BLaER1 (cell line): ENCODE measurements around the gene RMRP.

Experiments used
- H3K27ac ChIP-seq: shearing (Covaris generic); formaldehyde crosslinking; 2 replicates; pipeline ENCODE4 v1.8.1; 2022
- H3K27me3 ChIP-seq: shearing (Covaris generic); formaldehyde crosslinking; 2 replicates; pipeline ENCODE4 v1.8.1; 2022
- H3K36me3 ChIP-seq: shearing (Covaris generic); formaldehyde crosslinking; 2 replicates; pipeline ENCODE4 v1.8.1; 2022
- H3K4me1 ChIP-seq: shearing (Covaris generic); formaldehyde crosslinking; 2 replicates; pipeline ENCODE4 v1.8.1; 2022
- H3K4me2 ChIP-seq: shearing (Covaris generic); formaldehyde crosslinking; 2 replicates; pipeline ENCODE4 v1.8.1; 2022
- H3K4me3 ChIP-seq: shearing (Covaris generic); formaldehyde crosslinking; 2 replicates; pipeline ENCODE4 v1.8.1; 2022
- H3K9ac ChIP-seq: shearing (Covaris generic); formaldehyde crosslinking; 2 replicates; pipeline ENCODE4 v1.8.1; 2022
- H3K9me3 ChIP-seq: shearing (Covaris generic); formaldehyde crosslinking; 2 replicates; pipeline ENCODE4 v1.8.1; 2022
- H4K20me1 ChIP-seq: shearing (Covaris generic); formaldehyde crosslinking; 2 replicates; pipeline ENCODE4 v1.8.1; 2022
- Cebpa-rat ChIP-seq: shearing (Covaris generic); IDR thresholded peaks from 2 replicates; pipeline ENCODE4 v1.8.1; 2022

The RMRP gene

GRCh38 chr9:35696520-35697215 is 38.8 kb upstream of the RMRP start:
- Histone ChIP-seq H4K20me1 (no peaks in the 10 kb centered on the region), H3K4me1 (no peaks in the 10 kb centered on the region; the same call in 1 of the 2 replicates), H3K9ac (no peak overlapping the region), H3K27me3 (no peaks in the 10 kb centered on the region), H3K27ac (no peak overlapping the region), H3K4me2 (no peak overlapping the region), H3K36me3 (peaks cover 63% of the 10 kb centered on the region), H3K4me3 (no peak overlapping the region), H3K9me3 (no peaks in the 10 kb centered on the region)
- TF ChIP-seq Cebpa-rat, result no peak

- H3K4me1 ChIP-seq, result peaks cover 7% of the 10 kb centered on the region
- H4K20me1 ChIP-seq, result no peaks in the 10 kb centered on the region
- no peak for TF ChIP-seq Cebpa-rat
- H3K9me3 ChIP-seq, result no peaks in the 10 kb centered on the region
- H3K4me2 ChIP-seq, result no peak overlapping the region
- no peak overlapping the region for H3K4me3 ChIP-seq
- H3K27ac ChIP-seq, result no peak overlapping the region
- H3K27me3 ChIP-seq, result no peaks in the 10 kb centered on the region
- no peak overlapping the region for H3K9ac ChIP-seq
- H3K36me3 ChIP-seq, result peaks cover 56% of the 10 kb centered on the region
Measured at GRCh38 chr9:35695943-35696401, 38.2 kb upstream of the RMRP start.

GRCh38 chr9:35691757-35692301 is 34.0 kb upstream of the RMRP start:
- Histone ChIP-seq H4K20me1 (no peaks in the 10 kb centered on the region), H3K4me3 (no peak overlapping the region), H3K27ac (peak overlapping the region; percentile 81), H3K9ac (no peak overlapping the region; the same call in 1 of the 2 replicates), H3K36me3 (peaks cover 14% of the 10 kb centered on the region), H3K4me2 (peak overlapping the region; percentile 93), H3K27me3 (no peaks in the 10 kb centered on the region), H3K9me3 (no peaks in the 10 kb centered on the region), H3K4me1 (peaks cover 42% of the 10 kb centered on the region)
- TF ChIP-seq Cebpa-rat, result no peak

- Histone ChIP-seq H3K36me3 (peaks cover 9% of the 10 kb centered on the region), H4K20me1 (no peaks in the 10 kb centered on the region), H3K4me3 (peak overlapping the region; percentile 73), H3K4me1 (peaks cover 47% of the 10 kb centered on the region), H3K27me3 (no peaks in the 10 kb centered on the region), H3K4me2 (peak overlapping the region; percentile 93), H3K27ac (peak overlapping the region; percentile 81), H3K9ac (peak overlapping the region; percentile 79), H3K9me3 (no peaks in the 10 kb centered on the region)
- TF ChIP-seq Cebpa-rat, result no peak
Measured at GRCh38 chr9:35691334-35691650, 33.5 kb upstream of the RMRP start.

- peak overlapping the region; percentile 79 for H3K9ac ChIP-seq
- peak overlapping the region; percentile 73 for H3K4me3 ChIP-seq
- H3K4me2 ChIP-seq, result peak overlapping the region; percentile 93
- no peak for TF ChIP-seq Cebpa-rat
- peak overlapping the region; percentile 81 for H3K27ac ChIP-seq
- H3K4me1 ChIP-seq, result peaks cover 48% of the 10 kb centered on the region
- no peaks in the 10 kb centered on the region for H3K9me3 ChIP-seq
- peaks cover 5% of the 10 kb centered on the region for H3K36me3 ChIP-seq
- H4K20me1 ChIP-seq, result no peaks in the 10 kb centered on the region
- H3K27me3 ChIP-seq, result no peaks in the 10 kb centered on the region
Measured at GRCh38 chr9:35690614-35691333, 33.0 kb upstream of the RMRP start.

GRCh38 chr9:35690294-35690613 is 32.4 kb upstream of the RMRP start:
- Histone ChIP-seq H4K20me1 (no peaks in the 10 kb centered on the region), H3K27ac (peak overlapping the region; percentile 81), H3K9ac (peak overlapping the region; percentile 79), H3K9me3 (no peaks in the 10 kb centered on the region), H3K4me2 (peak overlapping the region; percentile 93), H3K27me3 (no peaks in the 10 kb centered on the region), H3K4me3 (peak overlapping the region; percentile 73), H3K36me3 (peaks cover 7% of the 10 kb centered on the region), H3K4me1 (peaks cover 48% of the 10 kb centered on the region)
- TF ChIP-seq Cebpa-rat, result no peak

- H3K36me3 ChIP-seq, result peaks cover 12% of the 10 kb centered on the region
- peak within 1 kb of the TSS; percentile 93 for H3K4me2 ChIP-seq
- no peaks in the 10 kb centered on the region for H3K27me3 ChIP-seq
- peaks cover 48% of the 10 kb centered on the region for H3K4me1 ChIP-seq
- peak within 1 kb of the TSS; percentile 79 for H3K9ac ChIP-seq
- H3K27ac ChIP-seq, result peak within 1 kb of the TSS; percentile 81
- no peaks in the 10 kb centered on the region for H4K20me1 ChIP-seq
- no peak for TF ChIP-seq Cebpa-rat
- H3K9me3 ChIP-seq, result no peaks in the 10 kb centered on the region
- peak within 1 kb of the TSS; percentile 73 for H3K4me3 ChIP-seq
Measured at GRCh38 chr9:35689542-35690293, 31.9 kb upstream of the RMRP start, which contains the start of gene TPM2. TPM2 (minus strand) TSS chr9:35689925; CDS start chr9:35689817, 108 bp downstream.

GRCh38 chr9:35688558-35689541 is 31.0 kb upstream of the RMRP start:
- Histone ChIP-seq H4K20me1 (no peaks in the 10 kb centered on the region), H3K9me3 (no peaks in the 10 kb centered on the region), H3K27me3 (no peaks in the 10 kb centered on the region), H3K4me2 (peak overlapping the region; percentile 93), H3K4me1 (peaks cover 48% of the 10 kb centered on the region), H3K9ac (peak overlapping the region; percentile 79), H3K4me3 (peak overlapping the region; percentile 73), H3K27ac (peak overlapping the region; percentile 81), H3K36me3 (peaks cover 21% of the 10 kb centered on the region)
- TF ChIP-seq Cebpa-rat, result no peak
